GM18499 (cell line): ENCODE data around the gene ARID4B.
"Not testable (repeated sequence)": the region's sequence is repeated elsewhere in the genome, so short reads cannot be mapped to it uniquely, and the experiment has no call there.

Experiments used
- ATAC-seq: cut with Tn5 transposase; IDR thresholded peaks from one replicate; pipeline ENCODE4 v1.9.1; 2021; ENCODE audit warnings: moderate number of reproducible peaks; ENCODE audit not compliant: insufficient read depth, unreplicated experiment

ARID4B gene, protein sequence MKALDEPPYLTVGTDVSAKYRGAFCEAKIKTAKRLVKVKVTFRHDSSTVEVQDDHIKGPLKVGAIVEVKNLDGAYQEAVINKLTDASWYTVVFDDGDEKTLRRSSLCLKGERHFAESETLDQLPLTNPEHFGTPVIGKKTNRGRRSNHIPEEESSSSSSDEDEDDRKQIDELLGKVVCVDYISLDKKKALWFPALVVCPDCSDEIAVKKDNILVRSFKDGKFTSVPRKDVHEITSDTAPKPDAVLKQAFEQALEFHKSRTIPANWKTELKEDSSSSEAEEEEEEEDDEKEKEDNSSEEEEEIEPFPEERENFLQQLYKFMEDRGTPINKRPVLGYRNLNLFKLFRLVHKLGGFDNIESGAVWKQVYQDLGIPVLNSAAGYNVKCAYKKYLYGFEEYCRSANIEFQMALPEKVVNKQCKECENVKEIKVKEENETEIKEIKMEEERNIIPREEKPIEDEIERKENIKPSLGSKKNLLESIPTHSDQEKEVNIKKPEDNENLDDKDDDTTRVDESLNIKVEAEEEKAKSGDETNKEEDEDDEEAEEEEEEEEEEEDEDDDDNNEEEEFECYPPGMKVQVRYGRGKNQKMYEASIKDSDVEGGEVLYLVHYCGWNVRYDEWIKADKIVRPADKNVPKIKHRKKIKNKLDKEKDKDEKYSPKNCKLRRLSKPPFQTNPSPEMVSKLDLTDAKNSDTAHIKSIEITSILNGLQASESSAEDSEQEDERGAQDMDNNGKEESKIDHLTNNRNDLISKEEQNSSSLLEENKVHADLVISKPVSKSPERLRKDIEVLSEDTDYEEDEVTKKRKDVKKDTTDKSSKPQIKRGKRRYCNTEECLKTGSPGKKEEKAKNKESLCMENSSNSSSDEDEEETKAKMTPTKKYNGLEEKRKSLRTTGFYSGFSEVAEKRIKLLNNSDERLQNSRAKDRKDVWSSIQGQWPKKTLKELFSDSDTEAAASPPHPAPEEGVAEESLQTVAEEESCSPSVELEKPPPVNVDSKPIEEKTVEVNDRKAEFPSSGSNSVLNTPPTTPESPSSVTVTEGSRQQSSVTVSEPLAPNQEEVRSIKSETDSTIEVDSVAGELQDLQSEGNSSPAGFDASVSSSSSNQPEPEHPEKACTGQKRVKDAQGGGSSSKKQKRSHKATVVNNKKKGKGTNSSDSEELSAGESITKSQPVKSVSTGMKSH (N-terminal part only)

DNA sequence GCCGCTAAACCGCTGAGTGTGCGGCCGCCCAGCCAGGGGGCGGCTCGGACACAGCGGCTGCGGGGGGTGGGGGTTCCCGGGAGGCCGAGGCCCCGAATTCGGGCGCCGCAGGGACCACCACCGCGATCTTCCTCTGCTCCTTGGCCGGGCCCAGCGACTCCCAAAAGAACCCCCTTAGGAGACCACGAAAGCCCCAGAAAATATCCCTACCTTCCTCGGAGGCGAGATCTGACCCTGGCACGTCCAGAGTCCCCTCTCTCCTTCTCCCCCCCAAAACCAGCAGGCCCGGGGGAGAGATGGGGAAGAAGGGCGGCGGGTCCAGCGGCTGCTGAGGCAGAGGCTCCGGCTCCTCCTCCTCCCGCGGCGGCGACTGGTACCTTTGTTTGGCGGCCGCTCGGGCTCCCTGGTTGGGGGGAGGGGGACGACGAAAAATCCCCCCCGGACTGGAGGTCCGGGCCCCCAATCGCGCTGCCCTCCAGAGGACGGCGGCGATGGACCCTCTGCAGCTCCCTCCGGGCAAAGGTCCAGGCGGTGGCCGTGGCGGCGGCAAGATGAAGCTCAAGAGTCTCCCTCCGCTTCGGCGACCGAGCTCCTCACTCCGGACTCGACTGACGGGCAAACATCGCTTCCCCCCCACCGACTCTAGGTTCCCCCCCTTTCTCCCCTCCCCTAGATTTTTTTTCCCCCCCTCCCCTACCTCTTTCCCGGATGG, at the start of gene ARID4B:
Gene ARID4B, minus strand, starts transcription at position 621 of the 712 bp plus-strand sequence. CDS start 1,260 bp downstream, outside the sequence.
- ATAC-seq, result no peak

- ATAC-seq, result no peak
Observed at GRCh38 chr1:235375919-235376605, 48.1 kb upstream of the ARID4B start.

DNA sequence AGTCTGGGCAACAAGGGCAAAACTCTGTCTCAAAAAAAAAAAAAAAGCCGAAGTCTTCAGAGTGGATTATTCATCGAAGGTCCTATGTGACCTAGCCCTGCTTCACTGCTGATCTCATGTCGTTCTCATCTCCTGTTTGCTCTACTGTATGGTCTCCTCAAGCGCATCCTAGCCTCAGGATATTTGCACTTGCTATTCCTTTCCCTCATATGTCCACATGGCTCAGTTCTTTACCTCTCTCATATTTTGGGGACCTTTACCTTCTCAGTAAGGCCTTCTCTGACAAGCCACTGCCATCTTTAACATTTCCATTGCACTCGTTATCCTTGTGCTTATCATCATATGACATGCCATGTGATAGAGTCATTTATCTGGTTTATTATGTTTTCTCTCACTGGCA, 41.8 kb upstream of the ARID4B start:
- no peak for ATAC-seq

DNA sequence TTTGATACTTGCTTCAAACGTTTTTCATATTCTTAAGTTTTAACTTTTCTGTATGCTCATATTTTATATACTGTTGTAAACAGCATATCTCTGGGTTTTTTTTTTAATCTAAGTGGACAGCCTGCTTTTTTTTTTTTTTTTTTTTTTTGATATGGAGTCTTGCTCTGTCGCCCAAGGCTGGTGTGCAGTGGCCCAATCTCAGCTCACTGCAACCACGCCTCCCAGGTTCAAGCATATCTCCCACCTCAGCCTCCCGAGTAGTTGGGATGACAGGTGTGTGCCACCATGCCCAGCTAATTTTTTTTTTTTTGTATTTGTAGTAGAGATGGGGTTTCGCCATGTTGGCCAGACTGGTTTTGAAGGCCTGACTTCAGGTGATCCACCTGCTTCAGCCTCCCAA, 40.4 kb upstream of the ARID4B start:
- no peak for ATAC-seq

- peak; percentile 97 for ATAC-seq
Observed at GRCh38 chr1:235367000-235367908, 39.3 kb upstream of the ARID4B start, which contains the start of gene TBCE. TSS of gene TBCE (plus strand) at chr1:235367427. CDS start at chr1:235380050, 12,623 bp downstream.

DNA sequence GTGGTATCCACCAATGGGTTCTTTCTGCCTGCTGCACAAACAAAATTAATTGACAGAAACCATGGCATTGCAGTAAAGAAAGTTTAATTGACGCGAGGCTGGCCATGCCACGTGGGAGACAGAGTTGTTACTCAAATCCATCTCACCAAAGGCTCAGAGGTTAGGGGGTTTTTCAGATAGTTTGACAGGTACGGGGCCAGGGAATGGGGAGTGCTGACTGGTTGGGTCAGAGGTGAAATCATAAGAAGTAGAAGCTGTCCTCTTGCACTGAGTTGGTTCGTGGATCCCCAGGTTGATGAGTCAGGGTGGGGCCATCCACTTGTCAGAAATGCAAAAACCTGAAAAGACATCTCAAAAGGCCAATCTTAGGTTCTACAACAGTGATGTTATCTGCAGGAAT, 38.3 kb upstream of the ARID4B start:
- ATAC-seq, result no peak

DNA sequence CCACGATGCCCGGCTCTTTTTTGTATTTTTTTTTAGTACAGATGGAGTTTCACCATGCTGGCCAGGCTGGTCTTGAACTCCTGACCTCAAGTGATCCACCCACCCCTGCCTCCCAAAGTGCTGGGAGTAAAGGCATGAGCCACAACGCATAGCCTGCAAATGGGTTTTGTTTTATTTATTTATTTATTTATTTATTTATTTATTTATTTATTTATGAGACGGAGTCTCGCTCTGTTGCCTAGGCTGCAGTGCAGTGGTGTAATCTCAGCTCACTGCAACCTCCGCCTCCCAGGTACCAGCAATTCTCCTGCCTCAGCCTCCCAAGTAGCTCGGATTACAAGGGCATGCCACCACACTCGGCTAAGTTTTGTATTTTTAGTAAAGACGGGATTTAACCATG, 36.2 kb upstream of the ARID4B start:
- not testable (repeated sequence) for ATAC-seq

- ATAC-seq, result no peak
Observed at GRCh38 chr1:235358899-235359298, 30.9 kb upstream of the ARID4B start.

DNA sequence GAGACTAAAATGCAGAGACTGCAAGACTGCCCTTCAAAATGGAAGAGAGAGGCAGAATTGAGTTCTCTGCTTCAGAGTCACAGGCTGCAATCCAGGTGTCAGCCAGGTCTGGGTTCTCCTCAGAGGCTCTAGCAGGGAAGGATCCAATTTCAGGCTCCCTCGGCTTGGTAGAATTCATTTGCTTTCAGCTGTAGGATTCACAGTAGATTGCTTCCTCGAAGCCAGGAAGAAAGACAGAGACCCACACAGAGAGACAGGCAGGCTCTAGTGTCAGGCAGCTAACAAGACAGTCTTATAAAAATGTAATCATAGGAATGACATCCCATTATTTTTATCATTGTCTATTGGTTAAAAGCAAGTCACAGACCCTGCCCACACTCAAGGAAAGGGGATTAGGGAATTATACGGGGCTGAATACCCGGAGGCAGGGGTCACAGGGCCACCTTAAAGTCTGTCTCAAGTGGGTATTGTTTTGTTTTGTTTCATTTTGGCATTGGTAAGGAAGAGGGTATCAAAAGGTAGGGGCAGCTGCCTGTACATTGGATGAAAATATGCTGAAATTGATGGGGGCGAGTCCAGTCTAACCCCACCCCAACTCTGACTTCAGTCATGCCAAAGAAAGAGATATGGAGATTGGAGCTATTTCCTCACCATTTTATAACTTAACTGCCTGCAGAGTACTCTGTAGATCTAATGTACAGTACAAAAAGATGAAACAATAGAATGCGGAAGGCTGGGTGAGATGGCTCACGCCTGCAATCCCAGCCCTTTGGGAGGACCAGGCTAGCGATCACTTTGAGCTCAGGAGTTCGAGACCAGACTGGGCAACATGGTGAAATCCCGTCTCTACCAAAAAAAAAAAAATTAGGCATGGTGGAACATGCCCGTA, 29.8 kb upstream of the ARID4B start:
- no peak for ATAC-seq

DNA sequence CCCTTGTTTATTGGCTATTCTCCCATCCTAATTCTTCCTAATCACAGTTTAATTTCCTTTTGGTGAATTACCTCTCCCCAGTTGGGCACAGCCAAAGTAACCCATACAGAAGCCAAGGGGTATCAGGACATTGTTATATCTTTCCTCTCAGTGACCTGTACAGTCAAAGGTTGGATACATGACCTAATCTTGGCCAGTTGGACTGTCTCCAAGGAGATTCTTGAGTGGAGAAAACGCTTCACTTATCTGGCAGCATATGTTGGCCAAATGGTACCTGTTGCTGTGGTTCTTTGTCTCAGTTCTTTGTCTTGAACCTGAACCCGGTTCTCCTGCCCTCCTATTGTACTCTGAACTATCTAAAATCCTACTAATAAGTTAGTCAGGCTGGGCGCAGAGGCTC, 23.9 kb upstream of the ARID4B start:
- ATAC-seq, result no peak

GRCh38 chr1:235351441-235351840, 23.5 kb upstream of the ARID4B start:
- no peak for ATAC-seq

DNA sequence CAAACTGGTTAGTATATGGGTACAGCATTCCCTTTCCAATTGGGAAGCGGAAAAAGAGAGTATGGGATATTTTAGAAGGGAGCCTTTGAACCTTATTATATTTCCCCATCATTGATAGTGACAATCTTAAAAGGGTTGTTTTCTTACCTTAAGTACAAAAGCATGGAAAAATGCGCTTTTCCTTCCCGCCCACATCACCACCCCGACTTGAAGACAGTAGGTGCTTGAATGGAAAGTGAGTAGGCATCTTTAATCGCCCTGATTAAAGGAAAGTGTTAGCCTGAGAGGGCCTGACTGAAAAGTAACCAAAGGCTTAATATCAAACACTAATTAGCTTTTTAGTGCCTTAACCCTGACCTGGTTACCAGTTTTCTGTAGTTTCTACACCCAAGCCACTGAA, 15.7 kb upstream of the ARID4B start:
- ATAC-seq, result no peak

GRCh38 chr1:235342471-235342870, 14.5 kb upstream of the ARID4B start:
- ATAC-seq, result no peak

DNA sequence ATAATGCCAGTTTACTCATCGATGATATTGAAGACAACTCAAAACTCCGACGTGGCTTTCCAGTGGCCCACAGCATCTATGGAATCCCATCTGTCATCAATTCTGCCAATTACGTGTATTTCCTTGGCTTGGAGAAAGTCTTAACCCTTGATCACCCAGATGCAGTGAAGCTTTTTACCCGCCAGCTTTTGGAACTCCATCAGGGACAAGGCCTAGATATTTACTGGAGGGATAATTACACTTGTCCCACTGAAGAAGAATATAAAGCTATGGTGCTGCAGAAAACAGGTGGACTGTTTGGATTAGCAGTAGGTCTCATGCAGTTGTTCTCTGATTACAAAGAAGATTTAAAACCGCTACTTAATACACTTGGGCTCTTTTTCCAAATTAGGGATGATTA, 14.1 kb upstream of the ARID4B start:
- ATAC-seq, result no peak

DNA sequence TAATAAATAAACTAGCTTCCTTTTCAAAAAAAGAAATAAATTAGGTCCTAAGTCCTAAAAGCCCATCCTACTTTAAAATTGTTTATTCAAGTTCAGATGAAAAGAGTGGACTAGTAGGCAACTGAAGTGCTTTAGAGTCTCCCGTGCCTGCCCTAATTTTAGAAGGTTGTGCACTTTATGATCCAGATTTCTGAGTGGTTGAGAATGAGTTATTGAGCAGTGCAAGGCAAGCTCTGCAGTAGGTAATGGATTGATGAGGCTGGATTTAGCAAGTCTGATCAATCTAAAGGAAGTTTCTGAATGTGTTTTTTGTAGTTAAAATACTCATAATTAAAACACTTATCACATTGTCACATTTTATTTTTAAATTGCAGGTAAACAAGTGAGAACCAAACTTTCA, 13.4 kb upstream of the ARID4B start:
- ATAC-seq, result no peak

DNA sequence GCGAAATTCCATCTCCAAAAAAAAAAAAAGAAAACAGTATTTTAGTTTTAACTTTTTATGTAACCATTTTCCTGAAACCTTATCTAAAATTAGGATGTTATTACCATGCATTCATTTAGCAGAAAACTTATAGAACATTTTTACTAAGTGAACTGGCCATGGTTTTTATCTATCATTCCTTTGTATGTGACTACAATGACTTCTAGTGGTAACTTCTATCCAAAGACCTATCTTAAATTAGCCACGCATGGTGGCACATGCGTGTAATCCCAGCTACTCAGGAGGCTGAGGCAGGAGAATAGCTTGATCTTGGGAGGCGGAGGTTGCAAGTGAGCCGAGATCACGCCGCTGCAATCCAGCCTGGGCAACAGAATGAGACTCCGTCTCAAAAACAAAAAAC, 11.8 kb upstream of the ARID4B start:
- no peak for ATAC-seq

DNA sequence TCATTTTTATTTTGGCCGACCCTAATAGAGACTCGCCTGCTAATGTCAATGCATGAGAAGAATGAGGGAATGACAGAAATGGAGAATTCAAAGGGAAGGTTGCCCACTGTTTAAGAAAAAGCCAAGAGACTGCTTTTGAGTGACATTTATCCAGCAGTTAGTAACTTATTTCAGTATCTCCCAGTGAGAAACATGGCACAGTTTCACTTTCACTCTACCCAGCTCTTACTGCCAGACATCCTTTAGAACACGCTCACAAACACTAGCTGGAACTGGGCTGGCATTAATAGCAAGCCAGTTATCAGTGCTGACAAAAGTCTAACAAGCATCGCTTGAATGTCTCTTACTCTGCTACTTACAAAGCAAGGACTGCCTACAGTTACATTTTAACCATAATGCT, 8.9 kb upstream of the ARID4B start:
- no peak for ATAC-seq
